DOHH2 (cell line): Measurements from ENCODE around the gene CMIP.

Source experiments
- EZH2phosphoT487 ChIP-seq: fragments of 200-600 bp; sonication (generic); IDR thresholded peaks from 2 replicates; pipeline ENCODE4 v1.6.1; 2017; ENCODE audit warnings: borderline replicate concordance, mild to moderate bottlenecking, antibody characterized with exemption, low read length, moderate library complexity, mixed read lengths
- TF ChIP-seq, protein P1 (sequence below): fragments of 200-600 bp; sonication (generic); IDR thresholded peaks from one replicate; pipeline ENCODE4 v1.5.1; 2014; ENCODE audit warnings: antibody characterized with exemption, mild to moderate bottlenecking, low read depth, low read length; ENCODE audit not compliant: poor library complexity, severe bottlenecking

DNA sequence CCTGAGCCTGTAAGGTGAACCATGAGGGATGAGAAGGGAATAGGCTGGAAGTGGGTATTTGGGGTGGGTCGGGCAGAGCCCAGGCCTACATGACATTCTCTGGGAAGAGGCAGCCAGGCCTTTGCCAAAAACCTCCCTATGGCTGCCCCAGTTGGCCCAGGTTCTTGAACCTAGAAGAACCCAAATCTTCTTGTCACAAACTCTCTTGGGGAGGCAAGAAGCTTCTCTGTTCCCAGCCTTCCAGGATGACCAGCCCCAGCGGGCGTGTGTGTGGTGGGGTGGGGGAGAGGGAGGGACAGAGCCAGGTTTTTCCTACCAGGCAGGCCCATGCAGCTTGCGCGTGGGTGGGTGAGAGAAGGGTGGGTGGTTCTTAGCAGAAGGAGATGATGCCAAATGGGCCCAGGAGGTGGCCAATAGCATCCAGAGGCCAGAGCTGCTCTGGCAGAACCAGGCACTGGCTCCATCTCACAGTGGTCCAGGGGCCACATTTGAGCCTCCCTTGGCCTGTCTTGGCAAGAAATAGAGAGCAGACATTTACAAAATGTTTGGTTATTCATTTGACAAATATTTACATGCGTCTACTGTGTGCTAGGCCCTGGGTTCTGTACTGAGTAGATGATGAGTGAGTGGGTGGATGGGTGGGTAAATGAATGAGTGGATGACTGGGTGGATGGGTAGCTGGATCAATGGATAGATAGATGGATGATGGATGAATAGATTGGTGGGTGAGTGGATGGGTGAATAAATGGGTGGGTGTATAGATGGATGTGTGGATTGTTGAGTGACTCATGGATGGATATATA lies 290.2 kb downstream of the CMIP start:
- TF ChIP-seq, protein P1, sequence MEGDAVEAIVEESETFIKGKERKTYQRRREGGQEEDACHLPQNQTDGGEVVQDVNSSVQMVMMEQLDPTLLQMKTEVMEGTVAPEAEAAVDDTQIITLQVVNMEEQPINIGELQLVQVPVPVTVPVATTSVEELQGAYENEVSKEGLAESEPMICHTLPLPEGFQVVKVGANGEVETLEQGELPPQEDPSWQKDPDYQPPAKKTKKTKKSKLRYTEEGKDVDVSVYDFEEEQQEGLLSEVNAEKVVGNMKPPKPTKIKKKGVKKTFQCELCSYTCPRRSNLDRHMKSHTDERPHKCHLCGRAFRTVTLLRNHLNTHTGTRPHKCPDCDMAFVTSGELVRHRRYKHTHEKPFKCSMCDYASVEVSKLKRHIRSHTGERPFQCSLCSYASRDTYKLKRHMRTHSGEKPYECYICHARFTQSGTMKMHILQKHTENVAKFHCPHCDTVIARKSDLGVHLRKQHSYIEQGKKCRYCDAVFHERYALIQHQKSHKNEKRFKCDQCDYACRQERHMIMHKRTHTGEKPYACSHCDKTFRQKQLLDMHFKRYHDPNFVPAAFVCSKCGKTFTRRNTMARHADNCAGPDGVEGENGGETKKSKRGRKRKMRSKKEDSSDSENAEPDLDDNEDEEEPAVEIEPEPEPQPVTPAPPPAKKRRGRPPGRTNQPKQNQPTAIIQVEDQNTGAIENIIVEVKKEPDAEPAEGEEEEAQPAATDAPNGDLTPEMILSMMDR: no peak
- no peak for TF ChIP-seq EZH2phosphoT487
